Ectodermal cell (in vitro differentiated cells): Measurements from ENCODE around the gene TRIM5. TPM values are rescaled to one million over a fixed set of nuclear protein-coding genes. Genes with fewer than 3 reads are reported as not detected.
"Not testable (repeated sequence)": the region's sequence is repeated elsewhere in the genome, so short reads cannot be mapped to it uniquely, and the experiment has no call there.

ENCODE experiments used
- H3K27ac ChIP-seq: 2 replicates; pipeline ENCODE4 v1.7.0; 2013; ENCODE audit warnings: mild to moderate bottlenecking, low read depth, low read length; ENCODE audit not compliant: insufficient read depth, poor library complexity, severe bottlenecking
- H3K27me3 ChIP-seq: 2 replicates; pipeline ENCODE4 v1.7.0; 2013; ENCODE audit warnings: mild to moderate bottlenecking, low read length; ENCODE audit not compliant: insufficient read depth, control insufficient read depth, poor library complexity, severe bottlenecking
- H3K36me3 ChIP-seq: one replicate; pipeline ENCODE4 v1.7.0; 2013; ENCODE audit warnings: low read length; ENCODE audit not compliant: control insufficient read depth, insufficient read depth
- H3K4me1 ChIP-seq: one replicate; pipeline ENCODE4 v1.7.0; 2013; ENCODE audit warnings: low read length; ENCODE audit not compliant: control insufficient read depth, insufficient read depth
- H3K4me3 ChIP-seq: 2 replicates; pipeline ENCODE4 v1.7.0; 2013; ENCODE audit warnings: low read depth, low read length, control low read depth; ENCODE audit not compliant: insufficient read depth
- H3K9me3 ChIP-seq: 2 replicates; pipeline ENCODE4 v1.7.0; 2013; ENCODE audit warnings: mild to moderate bottlenecking, low read length, moderate library complexity; ENCODE audit not compliant: control insufficient read depth
- WGBS, 2 experiments: methylation state at CpG; one replicate each; pipeline ENCODE4 v1.1.7; 2013; ENCODE audit warnings: missing lambda C conversion rate in 2 of 2; 5-methylcytosine and 5-hydroxymethylcytosine counted together
- polyA plus RNA-seq, 4 experiments: library from polyadenylated mRNA; stranded (reverse); fragments of 50-300 nt; gene quantifications; one replicate each; pipeline ENCODE4 v1.2.3, GENCODE V29; 2013

TRIM5 gene, protein sequence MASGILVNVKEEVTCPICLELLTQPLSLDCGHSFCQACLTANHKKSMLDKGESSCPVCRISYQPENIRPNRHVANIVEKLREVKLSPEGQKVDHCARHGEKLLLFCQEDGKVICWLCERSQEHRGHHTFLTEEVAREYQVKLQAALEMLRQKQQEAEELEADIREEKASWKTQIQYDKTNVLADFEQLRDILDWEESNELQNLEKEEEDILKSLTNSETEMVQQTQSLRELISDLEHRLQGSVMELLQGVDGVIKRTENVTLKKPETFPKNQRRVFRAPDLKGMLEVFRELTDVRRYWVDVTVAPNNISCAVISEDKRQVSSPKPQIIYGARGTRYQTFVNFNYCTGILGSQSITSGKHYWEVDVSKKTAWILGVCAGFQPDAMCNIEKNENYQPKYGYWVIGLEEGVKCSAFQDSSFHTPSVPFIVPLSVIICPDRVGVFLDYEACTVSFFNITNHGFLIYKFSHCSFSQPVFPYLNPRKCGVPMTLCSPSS
- 32.0 TPM for polyA plus RNA-seq (2013, experiment 1 of 4)
- polyA plus RNA-seq (2013, experiment 2 of 4): 32.5 TPM
- polyA plus RNA-seq (2013, experiment 3 of 4): 22.4 TPM
- 24.3 TPM for polyA plus RNA-seq (2013, experiment 4 of 4)

DNA sequence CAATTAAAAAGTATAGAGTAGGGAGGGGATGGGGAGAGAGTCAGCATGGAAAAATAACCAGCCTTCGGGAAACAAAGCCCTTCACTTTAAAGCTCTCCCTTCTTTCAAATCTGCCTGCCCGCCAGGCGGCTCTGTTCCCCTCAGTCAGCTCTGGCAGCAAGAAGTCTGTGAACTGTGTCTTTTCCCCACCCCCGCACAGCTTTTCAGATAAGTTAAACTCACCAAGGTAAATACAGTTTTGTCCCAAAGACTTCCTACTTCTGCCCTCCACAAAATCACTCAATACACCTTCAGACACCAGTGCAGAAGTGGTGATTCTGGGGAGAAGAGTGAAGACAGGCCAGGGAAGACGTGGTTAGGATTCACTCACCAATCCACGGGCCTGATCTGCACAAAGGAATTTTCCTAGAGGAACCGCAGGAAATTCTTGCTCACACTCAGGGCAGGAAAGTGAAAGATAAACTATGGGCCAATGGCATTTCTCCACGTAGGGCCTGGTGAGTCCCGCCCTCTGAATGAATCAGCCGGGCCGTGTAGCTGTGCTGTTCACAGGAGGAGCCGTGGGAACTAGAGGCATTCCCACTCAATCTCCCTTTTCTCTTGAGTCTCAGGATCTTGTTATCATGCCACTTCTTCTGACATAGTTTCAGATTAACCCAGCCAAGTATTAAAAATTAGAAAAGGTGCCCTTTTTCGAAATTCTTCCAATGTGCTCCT is at the start of gene TRIM5:
TRIM5 (minus strand) TSS at position 429 of the 717 bp plus-strand sequence. CDS start 4,897 bp downstream, outside the sequence.
- Histone ChIP-seq H3K27ac (peak within 1 kb of the TSS; percentile 98), H3K4me1 (peaks cover 5% of the 10 kb centered on the region), H3K4me3 (peak within 1 kb of the TSS; percentile 38), H3K36me3 (no peaks in the 10 kb centered on the region), H3K9me3 (no peaks in the 10 kb centered on the region), H3K27me3 (no peaks in the 10 kb centered on the region)
- 22 to 23% methylated on average over 13 of the region's 13 CpGs for WGBS, 2 experiments

DNA sequence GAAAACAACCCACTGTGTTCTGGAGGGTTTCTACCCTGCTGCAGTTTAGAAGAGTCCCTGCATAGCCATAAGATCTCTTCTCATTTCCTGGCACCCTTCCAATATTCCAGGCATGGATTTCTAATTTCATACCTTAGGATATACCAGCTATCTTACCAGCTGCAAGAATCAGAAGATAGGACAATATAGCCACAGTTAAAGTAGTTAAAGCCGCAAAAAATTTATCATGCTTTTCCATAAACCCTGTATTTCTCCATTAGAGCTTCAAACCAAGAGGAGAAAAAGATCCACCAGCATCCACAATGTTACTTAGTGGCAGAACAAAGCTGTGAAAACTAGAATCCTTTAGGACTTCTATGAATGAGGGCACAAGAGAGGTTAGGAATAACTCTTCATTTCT is 42.8 kb upstream of the TRIM5 start:
- Histone ChIP-seq H3K9me3 (no peaks in the 10 kb centered on the region), H3K36me3 (no peaks in the 10 kb centered on the region), H3K4me1 (no peaks in the 10 kb centered on the region), H3K4me3 (no peak overlapping the region), H3K27me3 (no peaks in the 10 kb centered on the region), H3K27ac (no peak overlapping the region)
- WGBS, 2 experiments: 92 to 100% methylated on average over 1 of the region's 1 CpG

DNA sequence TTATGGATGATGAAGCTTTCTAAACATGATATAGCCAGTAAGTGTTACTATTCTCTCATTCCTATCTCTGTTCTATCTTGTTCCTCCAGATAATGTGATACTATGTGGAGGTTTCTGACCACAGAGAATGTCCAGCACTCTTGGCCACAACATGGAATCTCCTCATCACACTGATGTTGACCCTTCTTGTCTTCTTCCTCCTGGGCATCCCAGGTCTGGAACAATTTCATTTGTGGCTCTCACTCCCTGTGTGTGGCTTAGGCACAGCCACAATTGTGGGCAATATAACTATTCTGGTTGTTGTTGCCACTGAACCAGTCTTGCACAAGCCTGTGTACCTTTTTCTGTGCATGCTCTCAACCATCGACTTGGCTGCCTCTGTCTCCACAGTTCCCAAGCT is 41.5 kb upstream of the TRIM5 start:
- Histone ChIP-seq H3K36me3 (no peaks in the 10 kb centered on the region), H3K27me3 (no peaks in the 10 kb centered on the region)
- WGBS, 2 experiments: 87 to 90% methylated on average over 1 of the region's 1 CpG

DNA sequence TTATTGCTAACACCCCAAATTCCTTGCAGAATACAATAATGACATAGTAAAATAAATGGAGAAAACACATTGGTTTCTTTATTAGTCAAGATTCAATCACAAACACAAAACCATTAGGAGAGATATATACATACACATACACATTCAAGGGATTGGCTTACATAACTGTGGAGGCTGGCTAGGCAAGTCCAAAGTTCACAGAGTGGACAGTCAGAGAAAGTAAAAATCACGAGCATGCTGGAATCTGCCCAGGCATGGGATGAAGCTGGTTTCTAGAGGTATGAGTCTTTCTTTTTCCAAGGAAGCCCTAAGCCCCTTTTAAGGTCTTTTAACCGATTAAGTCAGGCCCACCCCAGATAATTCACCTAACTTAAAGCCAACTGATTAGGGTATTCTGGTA is 37.7 kb upstream of the TRIM5 start:
- Histone ChIP-seq H3K9me3 (no peaks in the 10 kb centered on the region), H3K4me3 (no peak overlapping the region), H3K36me3 (no peaks in the 10 kb centered on the region), H3K4me1 (no peaks in the 10 kb centered on the region), H3K27me3 (no peaks in the 10 kb centered on the region), H3K27ac (no peak overlapping the region)
- 88 to 93% methylated on average over 2 of the region's 2 CpGs for WGBS, 2 experiments

More for the DNA sequence above, 41.5 kb upstream of the TRIM5 start:
- Histone ChIP-seq H3K27ac (no peak overlapping the region), H3K4me1 (no peaks in the 10 kb centered on the region), H3K4me3 (no peak overlapping the region), H3K9me3 (no peaks in the 10 kb centered on the region)

DNA sequence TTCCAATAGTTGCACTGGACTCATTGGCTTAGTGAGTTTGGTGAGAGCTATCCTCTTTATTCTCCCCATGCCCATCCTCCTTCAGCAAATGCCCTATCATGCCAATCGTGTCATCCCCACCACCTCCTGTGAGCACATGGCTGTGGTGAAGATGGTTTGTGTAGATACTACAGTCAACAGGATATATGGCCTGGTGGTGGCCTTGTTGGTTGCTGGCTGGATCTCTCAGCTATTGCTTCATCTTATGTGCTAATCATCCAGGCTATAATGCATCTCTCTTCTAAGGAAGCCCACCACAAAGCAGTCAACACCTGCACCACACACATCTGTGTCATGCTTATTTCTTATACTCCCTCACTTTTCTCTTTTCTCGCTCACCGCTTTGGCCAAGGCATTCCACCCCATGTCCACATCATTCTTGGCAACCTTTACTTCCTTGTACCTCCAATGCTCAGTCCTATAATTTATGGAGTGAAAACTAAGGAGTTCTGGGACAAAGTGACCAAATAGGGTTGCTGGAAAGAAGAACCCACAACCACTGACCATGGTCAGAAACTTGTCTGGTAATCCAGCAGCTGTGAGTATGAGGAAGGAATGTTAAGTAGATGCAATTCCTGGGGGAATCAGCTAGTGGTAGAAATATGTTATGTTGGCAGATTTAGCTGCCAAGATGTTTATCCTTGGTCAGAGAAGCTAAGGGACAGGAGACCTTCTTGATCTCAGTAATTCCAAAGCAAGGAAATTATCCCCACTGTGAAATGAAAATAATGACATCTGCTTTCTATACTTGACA is 35.0 kb upstream of the TRIM5 start:
- Histone ChIP-seq H3K27me3 (no peaks in the 10 kb centered on the region), H3K9me3 (no peaks in the 10 kb centered on the region), H3K27ac (no peak overlapping the region), H3K4me1 (no peaks in the 10 kb centered on the region), H3K4me3 (no peak overlapping the region), H3K36me3 (no peaks in the 10 kb centered on the region)
- 91 to 100% methylated on average over 3 of the region's 3 CpGs for WGBS, 2 experiments

DNA sequence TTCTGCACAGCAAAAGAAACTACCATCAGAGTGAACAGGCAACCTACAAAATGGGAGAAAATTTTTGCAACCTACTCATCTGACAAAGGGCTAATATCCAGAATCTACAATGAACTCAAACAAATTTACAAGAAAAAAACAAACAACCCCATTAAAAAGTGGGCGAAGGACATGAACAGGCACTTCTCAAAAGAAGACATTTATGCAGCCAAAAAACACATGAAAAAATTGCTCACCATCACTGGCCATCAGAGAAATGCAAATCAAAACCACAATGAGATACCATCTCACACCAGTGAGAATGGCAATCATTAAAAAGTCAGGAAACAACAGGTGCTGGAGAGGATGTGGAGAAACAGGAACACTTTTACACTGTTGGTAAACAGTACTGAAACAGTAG is 31.6 kb upstream of the TRIM5 start:
- not testable (repeated sequence) for H3K4me3 ChIP-seq, H3K9me3 ChIP-seq, H3K4me1 ChIP-seq, H3K27ac ChIP-seq, H3K36me3 ChIP-seq, H3K27me3 ChIP-seq
- WGBS, 2 experiments: 75 to 80% methylated on average over 1 of the region's 1 CpG

DNA sequence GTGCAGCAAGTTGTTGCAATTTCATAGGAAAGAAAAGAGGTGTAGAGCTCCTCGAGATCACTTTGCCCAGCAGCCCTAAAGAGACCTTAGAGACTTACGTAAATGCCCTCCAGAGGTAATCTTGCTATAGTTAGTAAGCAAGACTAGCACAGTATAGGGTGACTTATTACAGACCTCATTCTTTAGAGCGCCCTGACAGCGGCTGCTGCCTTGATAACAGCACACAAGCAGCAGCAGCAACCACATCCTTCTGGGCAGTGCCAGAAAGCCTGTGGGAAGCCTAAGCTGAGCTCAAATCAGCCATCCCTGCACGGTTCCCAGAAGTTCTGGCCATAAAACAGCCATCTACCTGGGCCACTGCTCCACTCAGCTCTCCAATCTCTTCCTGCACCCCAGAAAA is 28.8 kb upstream of the TRIM5 start:
- H3K27me3 ChIP-seq: no peaks in the 10 kb centered on the region
- no peaks in the 10 kb centered on the region for H3K36me3 ChIP-seq
- H3K4me1 ChIP-seq: no peaks in the 10 kb centered on the region
- no peak overlapping the region for H3K4me3 ChIP-seq
- WGBS, 2 experiments: 92 to 93% methylated on average over 5 of the region's 5 CpGs
- H3K27ac ChIP-seq: no peak overlapping the region
- H3K9me3 ChIP-seq: no peaks in the 10 kb centered on the region

DNA sequence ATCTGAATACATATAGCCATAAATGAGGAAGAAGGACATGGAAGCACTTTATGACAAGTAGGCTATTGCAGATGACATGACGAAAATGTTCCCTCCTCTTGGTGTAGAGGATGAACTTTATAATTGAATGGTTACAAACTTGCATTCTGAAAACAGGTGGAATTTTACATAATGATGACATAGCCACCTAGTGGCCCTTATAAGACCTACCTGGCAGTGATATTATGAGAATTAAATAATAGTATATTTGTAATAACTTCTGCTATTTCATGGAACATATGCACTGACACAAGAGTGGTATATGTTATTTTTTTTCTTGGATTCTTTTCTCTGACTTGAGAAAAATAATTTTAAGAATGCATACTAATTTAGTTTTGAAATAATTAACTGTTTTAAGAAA is 27.6 kb upstream of the TRIM5 start:
- no peaks in the 10 kb centered on the region for H3K27me3 ChIP-seq
- 92 to 96% methylated on average over 1 of the region's 1 CpG for WGBS, 2 experiments
- no peaks in the 10 kb centered on the region for H3K9me3 ChIP-seq
- no peak overlapping the region for H3K4me3 ChIP-seq
- no peaks in the 10 kb centered on the region for H3K4me1 ChIP-seq
- H3K36me3 ChIP-seq: no peaks in the 10 kb centered on the region
- no peak overlapping the region for H3K27ac ChIP-seq

DNA sequence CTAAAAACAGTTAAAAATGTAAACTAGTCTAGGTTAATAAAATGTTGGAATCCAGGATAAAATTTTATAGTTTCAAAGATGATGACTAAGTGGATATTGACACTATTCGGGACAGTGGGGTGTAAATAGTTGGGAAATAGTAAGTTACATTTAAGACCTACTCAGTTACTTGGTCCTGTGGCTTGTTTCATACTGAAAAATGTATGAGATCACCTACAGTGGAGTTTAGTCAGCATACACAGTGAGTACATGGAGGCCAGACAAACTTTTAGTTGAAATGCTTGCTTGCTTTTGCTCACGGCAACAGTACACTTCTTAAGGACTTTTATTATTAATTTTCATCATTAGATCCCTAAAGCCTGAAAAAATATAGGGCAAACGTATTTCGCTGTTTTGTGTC is 20.8 kb upstream of the TRIM5 start:
- WGBS, 2 experiments: 95 to 100% methylated on average over 2 of the region's 4 CpGs
- H3K4me3 ChIP-seq: no peak overlapping the region
- no peaks in the 10 kb centered on the region for H3K9me3 ChIP-seq
- no peaks in the 10 kb centered on the region for H3K36me3 ChIP-seq
- no peaks in the 10 kb centered on the region for H3K4me1 ChIP-seq
- no peak overlapping the region for H3K27ac ChIP-seq
- no peaks in the 10 kb centered on the region for H3K27me3 ChIP-seq
